Heart right ventricle (tissue), 16 donors: ENCODE results near the gene SFXN2. TPM values are rescaled to one million over a fixed set of nuclear protein-coding genes. Genes with fewer than 3 reads are reported as not detected.

Experiments
- ATAC-seq, 8 donors: fragments of 200-7000 bp; cut with Tn5 transposase; one replicate each; pipeline ENCODE4 v1.9.1; 2020; ENCODE audit warnings: mild to moderate bottlenecking in 8 of 8, moderate library complexity in 8 of 8, moderate number of reproducible peaks in 1 of 8
- DNase-seq, 2 donors: peaks; one replicate each; pipeline ENCODE4 v3.0.0-alpha.2; 2020
- H3K27ac ChIP-seq, 10 donors: fragments of 200-600 bp; sonication (generic) in 2 of 10; one replicate each; pipeline versions ENCODE4 v1.5.0 to v1.8.0; 2020 to 2022; ENCODE audit warnings: mild to moderate bottlenecking in 3 of 10
- H3K27me3 ChIP-seq, 7 donors: fragments of 200-600 bp; one replicate each; pipeline ENCODE4 v1.8.0; 2021 to 2022; ENCODE audit warnings: mild to moderate bottlenecking in 2 of 7
- H3K36me3 ChIP-seq, 9 donors: fragments of 200-600 bp; sonication (generic) in 1 of 9; one replicate each; pipeline versions ENCODE4 v1.5.0 to v1.8.0; 2020 to 2022; ENCODE audit warnings: mild to moderate bottlenecking in 2 of 9
- H3K4me1 ChIP-seq, 9 donors: fragments of 200-600 bp; sonication (generic) in 1 of 9; one replicate each; pipeline versions ENCODE4 v1.5.0 to v1.8.0; 2020 to 2022; ENCODE audit warnings: mild to moderate bottlenecking in 4 of 9
- H3K4me3 ChIP-seq, 10 donors: fragments of 200-600 bp; sonication (generic) in 2 of 10; one replicate each; pipeline versions ENCODE4 v1.5.0 to v1.8.0; 2020 to 2022; ENCODE audit warnings: mild to moderate bottlenecking in 7 of 10, moderate library complexity in 2 of 10
- H3K9me3 ChIP-seq, 11 donors: fragments of 200-600 bp in 10 of 11; sonication (generic) in 2 of 11; one replicate each; pipeline versions ENCODE4 v1.5.0 to v1.8.0; 2013 to 2022; ENCODE audit warnings: mild to moderate bottlenecking in 2 of 11, control low read depth in 1 of 11, moderate library complexity in 1 of 11
- CTCF ChIP-seq, 9 donors: fragments of 200-600 bp; sonication (generic) in 2 of 9; IDR thresholded peaks; one replicate each; pipeline versions ENCODE4 v1.5.0 to v1.8.0; 2021 to 2022; ENCODE audit warnings: antibody characterized with exemption in 9 of 9, mild to moderate bottlenecking in 5 of 9, moderate library complexity in 1 of 9
- WGBS, 2 donors: extraction: QIAGEN DNeasy Blood & Tissue Kit; methylation state at CpG; one replicate each; pipeline ENCODE4 v1.1.7; 2013; ENCODE audit warnings: inconsistent platforms in 1 of 2; 5-methylcytosine and 5-hydroxymethylcytosine counted together
- intact Hi-C, 10 donors: fragments of 100-400 bp; cut with DNase I; formaldehyde crosslinking; loops; one replicate each; pipeline versions ENCODE4 v1.11.1 to v1.14.2; 2022
- polyA plus RNA-seq, 2 donors: library from polyadenylated mRNA; stranded (reverse); fragments of 200-250 nt; gene quantifications; one replicate each; pipeline ENCODE4 v1.2.3, GENCODE V29; 2013
- total RNA-seq, 10 donors: library from RNA; stranded (reverse); fragmentation: NEBNext Ultra II Directional in 3 of 10; extraction: Animal tissue kit (Norgen Biotek cat#: 25700) in 3 of 10; gene quantifications; one replicate each; pipeline versions ENCODE4 v1.2.1 to v1.2.4, GENCODE V29; 2021 to 2023
- donor health status: Arrhythmogenic right ventricular cardiomyopathy.
- donor health status: ischemic (EF 13 %, LVEDD 7.1; RV severe dilation, severe dysfunction).
- donor health status: healthy with polysubstance abuse.
- donor health status: DM: no; HTN: yes; CAD: no.
- donor health status: DM: no; HTN: no; CAD: no.
- donor health status: ischemic (EF 25% LVEDD 6.9; RV normal size, moderate dysfunction).
- donor health status: ischemic (EF 25% LVEDD 5.7; RV mildly dilated, moderate dysfunction).
- donor health status: healthy.
- donor health status: DM: yes; HTN: yes; CAD: no.
- donor health status: Ischemic cardiomyopathy.
- donor health status: ischemic (EF 35%, LVEDD 5.7; RV mildly dilated, moderate dysfunction).
- donor health status: nonischemic (EF 11% LVEDD 7.7; RV severe dilation, severe dysfunction).
- donor health status: DM: yes; HTN: yes; CAD: no.
- donor health status: PGD.
- donor health status: ischemic (EF 29% LVEDD 5.4; RV normal size, mild dysfunction).
- donor health status: nonischemic (EF 23%, LVEDD 6.1; RV moderate dilation, normal function).

Gene SFXN2
- total and polyA plus RNA-seq, 12 donors, result 0.89 to 4.5 (median 2.5) TPM

GRCh38 chr10:102727037-102727818 lies 12.8 kb downstream of the SFXN2 start:
- peak overlapping the region in 3 of 10 donors; percentile 10 to 27 (median 20) for H3K4me3 ChIP-seq
- peak in 1 of 2 donors; percentile 23 for DNase-seq
- 66 to 68% methylated on average over 13 of the region's 13 CpGs for WGBS, 2 donors
- peaks cover 0 to 19% (median 0%) of the 10 kb centered on the region in 9 donors for H3K36me3 ChIP-seq
- peak in 2 of 8 donors; percentile 36 to 46 for ATAC-seq
- no peak for TF ChIP-seq CTCF (IDR thresholded peaks at IDR 0.05)
- H3K27me3 ChIP-seq, result no peaks in the 10 kb centered on the region
- H3K9me3 ChIP-seq, result no peaks in the 10 kb centered on the region
- intact Hi-C loops, result loop anchor here in 8 of 10 donors (5.0 to 10.0 kb wide), 9 partner anchors 105 to 528 kb away; partner anchors contain the start of genes CYP17A1 (in 3 of the 8) and RPEL1 (in 2 of the 8)
- peak overlapping the region in 5 of 10 donors; percentile 39 to 64 (median 43) for H3K27ac ChIP-seq
- H3K4me1 ChIP-seq, result peaks cover 0 to 29% (median 6%) of the 10 kb centered on the region in 9 donors

DNA sequence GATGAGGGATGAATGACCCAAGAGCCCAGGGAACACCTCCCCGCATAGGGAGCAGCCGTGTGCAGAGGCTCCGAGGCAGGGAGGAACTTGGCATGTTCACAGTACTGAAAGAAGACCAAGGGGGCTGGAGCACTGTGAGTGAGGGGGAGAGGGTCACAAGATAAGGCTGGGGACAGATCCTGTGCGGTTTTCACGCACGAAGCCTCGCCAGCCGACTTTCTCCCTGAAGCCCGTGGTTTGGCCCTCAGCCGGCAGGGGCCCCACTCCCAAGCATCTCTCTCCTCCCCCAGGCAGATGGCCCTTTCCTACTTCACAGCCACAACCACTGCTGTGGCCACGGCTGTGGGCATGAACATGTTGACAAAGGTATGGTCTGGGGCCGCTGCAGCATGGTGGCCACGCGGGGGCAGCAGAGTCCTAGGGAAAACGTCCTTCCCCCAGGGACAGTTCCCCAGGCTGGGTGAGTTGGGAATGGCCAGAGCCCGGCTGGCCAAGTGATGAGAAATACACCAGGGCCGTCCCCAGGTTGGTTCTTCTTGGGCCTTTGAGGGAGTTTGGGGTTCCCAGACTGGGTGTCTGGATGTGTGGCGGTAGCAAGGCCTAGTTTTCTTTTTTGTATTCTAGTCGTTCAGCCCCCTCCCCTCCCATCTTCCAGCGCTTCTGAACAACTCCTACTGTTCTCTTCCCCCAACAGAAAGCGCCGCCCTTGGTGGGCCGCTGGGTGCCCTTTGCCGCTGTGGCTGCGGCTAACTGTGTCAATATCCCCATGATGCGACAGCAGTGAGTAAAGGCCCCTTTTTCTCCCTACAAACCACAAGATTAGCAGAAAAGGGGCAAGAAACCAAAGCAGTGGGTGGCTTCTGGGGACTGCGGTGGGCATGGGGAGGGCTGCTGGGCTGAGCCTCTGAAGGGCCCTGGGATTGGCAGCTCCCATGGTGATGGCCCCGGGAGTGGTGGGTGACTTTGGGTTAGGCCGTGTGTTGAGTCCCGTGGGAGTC lies 14.9 kb downstream of the SFXN2 start:
- intact Hi-C loops, result loop anchor here (1.0 to 10.0 kb wide), 16 partner anchors 93 to 525 kb away; partner anchors contain the start of genes CYP17A1 (in 5 of the 10) and RPEL1 (in 2 of the 10)
- H3K4me3 ChIP-seq, result no peak overlapping the region
- H3K27me3 ChIP-seq, result no peaks in the 10 kb centered on the region
- ATAC-seq, result peak; percentile 91 to 97 (median 95)
- H3K36me3 ChIP-seq, result peaks cover 0 to 37% (median 0%) of the 10 kb centered on the region in 9 donors
- H3K27ac ChIP-seq, result peak overlapping the region in 1 of 10 donors; percentile 6
- 47 to 48% methylated on average over 30 of the region's 30 CpGs for WGBS, 2 donors
- TF ChIP-seq CTCF (IDR thresholded peaks at IDR 0.05), result peak; percentile 82 to 99 (median 96)
- H3K4me1 ChIP-seq, result peaks cover 0 to 29% (median 6%) of the 10 kb centered on the region in 9 donors
- peak; percentile 89 to 91 for DNase-seq
- H3K9me3 ChIP-seq, result no peaks in the 10 kb centered on the region

DNA sequence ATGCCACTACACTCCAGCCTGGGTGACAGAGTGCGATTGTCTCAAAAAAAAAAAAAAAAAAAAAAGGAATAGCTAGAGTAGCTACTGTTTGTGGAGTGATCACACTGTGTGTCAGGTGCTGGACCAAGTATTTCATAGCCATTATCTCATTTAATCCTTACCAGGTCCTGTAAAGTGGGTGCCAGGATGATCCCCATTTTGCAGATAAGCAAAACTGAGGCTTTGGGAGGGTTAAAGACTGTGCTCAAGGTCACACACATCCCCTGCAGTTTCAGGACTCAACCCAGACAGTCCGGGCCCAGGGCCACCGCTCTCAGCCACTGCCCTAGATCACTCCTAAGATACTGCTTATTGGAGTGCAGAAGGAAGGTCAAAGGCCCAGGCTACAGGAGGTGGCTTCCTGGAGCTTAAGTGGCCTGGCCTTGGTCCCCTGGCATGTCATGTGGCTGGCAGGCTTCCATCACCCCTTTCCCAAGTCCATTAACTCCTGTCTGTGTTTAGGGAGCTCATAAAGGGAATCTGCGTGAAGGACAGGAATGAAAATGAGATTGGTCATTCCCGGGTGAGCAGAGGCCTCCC lies 16.9 kb downstream of the SFXN2 start:
- intact Hi-C loops, result loop anchor here in 7 of 10 donors (5.0 to 10.0 kb wide), 7 partner anchors 91 to 336 kb away; partner anchors contain the start of gene CYP17A1 (in 2 of the 7)
- Histone ChIP-seq H3K4me1 (peaks cover 0 to 26% (median 6%) of the 10 kb centered on the region in 9 donors), H3K9me3 (no peaks in the 10 kb centered on the region), H3K27me3 (no peaks in the 10 kb centered on the region), H3K27ac (no peak overlapping the region), H3K4me3 (no peak overlapping the region), H3K36me3 (peaks cover 0 to 43% (median 0%) of the 10 kb centered on the region in 9 donors)
- TF ChIP-seq CTCF (IDR thresholded peaks at IDR 0.05), result no peak
- no peak for DNase-seq
- 79% methylated on average over 5 of the region's 5 CpGs for WGBS, 2 donors
- ATAC-seq, result no peak
